HEK293 (cell line): ENCODE measurements around the gene KCNA4.

Source experiments
- ZBTB1 ChIP-seq: fragments of 450-650 bp; formaldehyde crosslinking; IDR thresholded peaks from 2 replicates; pipeline ENCODE4 v1.5.1; 2016; ENCODE audit warnings: missing biosample characterization, missing genetic modification characterization
- TF ChIP-seq, protein P1 (sequence below): fragments of 450-650 bp; formaldehyde crosslinking; IDR thresholded peaks from 2 replicates; pipeline ENCODE4 v1.5.1; 2016; ENCODE audit warnings: missing biosample characterization, missing genetic modification characterization

DNA sequence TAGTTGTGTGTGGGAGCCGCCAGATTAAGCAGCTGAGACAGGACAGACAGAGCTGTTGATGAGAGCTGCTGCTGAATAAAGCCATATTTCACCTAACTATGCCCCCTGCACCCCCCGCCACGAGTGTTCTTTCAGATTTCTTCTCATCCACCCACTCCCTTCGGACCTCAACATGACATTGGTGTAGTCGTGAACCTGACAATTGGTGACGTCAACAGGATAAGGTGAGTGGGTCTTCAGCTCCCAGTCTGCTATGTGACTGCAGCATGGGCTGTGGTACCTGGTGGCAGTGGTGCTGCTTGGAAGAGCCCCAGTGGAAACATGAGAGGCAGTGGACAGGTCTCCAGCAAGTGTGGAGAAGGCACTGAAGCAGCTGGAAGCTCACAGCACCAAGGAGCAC lies 28.3 kb upstream of the KCNA4 start:
- TF ChIP-seq, protein P1, sequence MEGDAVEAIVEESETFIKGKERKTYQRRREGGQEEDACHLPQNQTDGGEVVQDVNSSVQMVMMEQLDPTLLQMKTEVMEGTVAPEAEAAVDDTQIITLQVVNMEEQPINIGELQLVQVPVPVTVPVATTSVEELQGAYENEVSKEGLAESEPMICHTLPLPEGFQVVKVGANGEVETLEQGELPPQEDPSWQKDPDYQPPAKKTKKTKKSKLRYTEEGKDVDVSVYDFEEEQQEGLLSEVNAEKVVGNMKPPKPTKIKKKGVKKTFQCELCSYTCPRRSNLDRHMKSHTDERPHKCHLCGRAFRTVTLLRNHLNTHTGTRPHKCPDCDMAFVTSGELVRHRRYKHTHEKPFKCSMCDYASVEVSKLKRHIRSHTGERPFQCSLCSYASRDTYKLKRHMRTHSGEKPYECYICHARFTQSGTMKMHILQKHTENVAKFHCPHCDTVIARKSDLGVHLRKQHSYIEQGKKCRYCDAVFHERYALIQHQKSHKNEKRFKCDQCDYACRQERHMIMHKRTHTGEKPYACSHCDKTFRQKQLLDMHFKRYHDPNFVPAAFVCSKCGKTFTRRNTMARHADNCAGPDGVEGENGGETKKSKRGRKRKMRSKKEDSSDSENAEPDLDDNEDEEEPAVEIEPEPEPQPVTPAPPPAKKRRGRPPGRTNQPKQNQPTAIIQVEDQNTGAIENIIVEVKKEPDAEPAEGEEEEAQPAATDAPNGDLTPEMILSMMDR (tag by site-specific recombination): no peak
- no peak for TF ChIP-seq ZBTB1 (tag by site-specific recombination)
